ENCODE data around the gene DNAH5.

DNA sequence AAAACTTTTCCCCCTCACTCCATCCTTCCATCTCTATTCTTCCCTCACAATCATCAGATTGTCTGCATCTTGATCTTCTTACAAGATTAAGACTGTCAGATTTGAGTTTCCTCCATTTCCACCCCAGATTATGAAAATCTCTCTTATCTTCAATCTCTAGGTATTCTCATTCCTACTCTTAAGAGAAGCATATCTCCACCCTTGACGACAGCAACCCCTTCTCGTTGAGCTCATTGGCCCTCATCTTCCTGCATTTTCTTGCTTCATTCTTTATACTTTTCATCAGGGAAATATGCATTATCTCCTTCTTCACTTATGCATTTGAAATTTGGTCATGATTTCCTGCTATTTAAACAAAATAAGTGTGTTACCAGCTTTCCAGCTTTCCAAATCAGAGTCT lies 301.3 kb downstream of the DNAH5 start:
- TF ChIP-seq FOXM1 (IDR thresholded peaks at IDR 0.05; ENCODE audit: borderline replicate concordance) (no peak), BHLHE40 (IDR thresholded peaks at IDR 0.05; ENCODE audit: borderline replicate concordance) (no peak), FOXK2 (IDR thresholded peaks at IDR 0.05) (no peak), NFRKB (IDR thresholded peaks at IDR 0.05) (no peak), ELF4 (IDR thresholded peaks at IDR 0.05) (no peak), SP1 (IDR thresholded peaks at IDR 0.05) (no peak), L3MBTL2 (conservative IDR thresholded peaks at IDR 0.05) (no peak)
